LNCAP (cell line): ENCODE measurements around the gene GNG4.

Experiments used
- TF ChIP-seq, protein P1 (sequence below): fragments of 450-650 bp; IDR thresholded peaks from 2 replicates; pipeline ENCODE4 v1.5.1; 2017; ENCODE audit warnings: mild to moderate bottlenecking

The GNG4 gene

DNA sequence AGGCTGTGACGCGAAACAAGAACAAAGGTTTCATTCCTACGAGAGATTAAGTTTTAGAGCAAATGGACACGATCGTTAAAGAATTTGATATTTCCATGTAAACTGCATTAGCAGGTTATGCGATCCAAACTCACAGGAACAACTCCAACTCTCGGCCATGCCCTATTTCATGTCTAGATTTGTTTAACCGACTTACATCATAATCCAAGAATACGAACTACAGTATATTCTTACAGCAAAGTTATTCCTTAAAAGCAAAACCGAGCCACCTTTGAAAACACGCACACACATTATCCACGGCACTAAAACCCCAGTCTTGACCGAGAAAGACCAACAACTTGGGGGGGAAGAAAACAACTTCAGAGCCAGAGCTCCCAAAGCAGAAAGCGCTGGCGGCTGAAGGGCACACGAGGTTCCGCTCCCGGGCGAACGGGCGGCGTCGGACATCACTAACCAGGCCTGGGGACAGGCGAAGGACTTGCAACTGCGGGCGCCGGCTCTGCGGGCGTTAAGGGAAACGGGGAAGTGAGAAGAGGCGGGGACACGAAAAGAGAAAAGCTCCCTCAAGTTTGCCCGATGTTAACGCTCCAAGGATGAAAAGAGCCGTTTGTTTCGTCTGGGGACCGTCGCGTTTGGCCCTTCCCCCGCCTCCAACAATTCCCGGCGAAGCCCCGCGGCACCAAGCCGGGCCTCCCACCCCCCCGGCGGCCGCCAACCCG, 146.0 kb downstream of the GNG4 start:
- TF ChIP-seq, protein P1, sequence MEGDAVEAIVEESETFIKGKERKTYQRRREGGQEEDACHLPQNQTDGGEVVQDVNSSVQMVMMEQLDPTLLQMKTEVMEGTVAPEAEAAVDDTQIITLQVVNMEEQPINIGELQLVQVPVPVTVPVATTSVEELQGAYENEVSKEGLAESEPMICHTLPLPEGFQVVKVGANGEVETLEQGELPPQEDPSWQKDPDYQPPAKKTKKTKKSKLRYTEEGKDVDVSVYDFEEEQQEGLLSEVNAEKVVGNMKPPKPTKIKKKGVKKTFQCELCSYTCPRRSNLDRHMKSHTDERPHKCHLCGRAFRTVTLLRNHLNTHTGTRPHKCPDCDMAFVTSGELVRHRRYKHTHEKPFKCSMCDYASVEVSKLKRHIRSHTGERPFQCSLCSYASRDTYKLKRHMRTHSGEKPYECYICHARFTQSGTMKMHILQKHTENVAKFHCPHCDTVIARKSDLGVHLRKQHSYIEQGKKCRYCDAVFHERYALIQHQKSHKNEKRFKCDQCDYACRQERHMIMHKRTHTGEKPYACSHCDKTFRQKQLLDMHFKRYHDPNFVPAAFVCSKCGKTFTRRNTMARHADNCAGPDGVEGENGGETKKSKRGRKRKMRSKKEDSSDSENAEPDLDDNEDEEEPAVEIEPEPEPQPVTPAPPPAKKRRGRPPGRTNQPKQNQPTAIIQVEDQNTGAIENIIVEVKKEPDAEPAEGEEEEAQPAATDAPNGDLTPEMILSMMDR = no peak

DNA sequence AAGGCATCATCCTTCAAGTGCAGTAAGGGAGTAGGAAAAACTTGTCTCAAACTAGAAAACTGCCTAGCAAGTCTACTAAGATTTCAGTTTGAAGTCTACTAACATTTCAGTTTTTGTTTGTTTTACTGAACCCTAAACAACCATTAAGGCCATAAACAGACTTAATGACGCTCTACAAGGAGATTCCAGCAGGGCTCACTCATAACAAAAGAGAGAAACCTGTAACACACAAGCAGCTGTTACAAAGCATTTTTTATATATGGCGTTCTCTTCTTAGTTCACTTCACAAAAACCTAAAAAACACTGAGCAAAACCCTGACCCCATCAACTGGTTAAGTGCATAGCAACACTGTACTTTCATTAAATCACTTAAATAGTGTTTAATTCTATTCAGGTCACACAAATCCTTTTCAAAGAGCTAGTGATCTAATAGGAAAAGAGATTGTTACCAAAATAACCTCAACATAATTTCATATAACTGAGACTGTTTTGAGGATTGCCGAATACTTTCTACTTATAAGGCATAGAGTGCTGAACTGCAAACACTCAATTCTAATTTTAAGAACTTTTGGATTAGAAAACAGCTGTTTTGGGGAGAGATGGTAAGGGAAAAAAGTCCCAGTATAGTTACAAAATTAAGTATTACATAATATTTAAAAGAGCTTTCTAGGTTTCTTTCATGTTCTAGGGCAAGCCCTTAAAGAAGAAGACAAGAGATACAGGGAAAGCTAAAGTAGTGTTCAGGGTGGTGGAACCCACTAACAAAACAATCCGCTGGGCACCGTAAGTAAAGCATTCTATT, 146.8 kb downstream of the GNG4 start:
- TF ChIP-seq, protein P1 = no peak

DNA sequence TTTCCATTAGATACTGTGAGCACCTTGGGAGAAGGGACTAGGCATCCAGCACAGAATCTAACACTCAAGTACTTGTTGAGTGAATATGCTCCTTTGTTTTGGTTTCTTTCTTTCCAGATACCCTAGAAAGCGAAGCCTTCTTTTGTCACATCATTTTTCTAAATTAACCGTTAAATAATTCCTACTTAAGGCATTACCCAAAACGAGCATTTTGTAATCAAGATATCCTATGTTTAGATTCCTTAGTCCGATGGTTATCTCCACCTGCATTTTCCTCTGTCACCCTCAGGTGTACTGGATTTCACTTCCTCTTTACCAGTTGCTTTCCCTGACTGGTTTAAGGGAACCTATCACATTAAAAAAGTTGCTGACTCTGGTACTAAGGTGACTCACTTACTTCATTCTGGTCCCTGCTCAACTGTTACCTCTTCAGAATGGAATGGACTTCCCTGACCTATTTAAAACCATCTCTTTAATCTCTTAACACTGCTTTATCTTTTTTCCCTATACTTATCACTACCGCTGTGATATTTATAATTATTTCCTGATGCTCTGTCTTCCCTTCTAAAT, 148.5 kb downstream of the GNG4 start:
- TF ChIP-seq, protein P1 = no peak
